Ectodermal cell (in vitro differentiated cells): ENCODE data around the gene SEMA4A.

Source experiments
- H3K27ac ChIP-seq: 2 replicates; pipeline ENCODE4 v1.7.0; 2013; ENCODE audit warnings: mild to moderate bottlenecking, low read depth, low read length; ENCODE audit not compliant: insufficient read depth, poor library complexity, severe bottlenecking
- H3K27me3 ChIP-seq: 2 replicates; pipeline ENCODE4 v1.7.0; 2013; ENCODE audit warnings: mild to moderate bottlenecking, low read length; ENCODE audit not compliant: insufficient read depth, control insufficient read depth, poor library complexity, severe bottlenecking
- H3K36me3 ChIP-seq: one replicate; pipeline ENCODE4 v1.7.0; 2013; ENCODE audit warnings: low read length; ENCODE audit not compliant: control insufficient read depth, insufficient read depth
- H3K4me1 ChIP-seq: one replicate; pipeline ENCODE4 v1.7.0; 2013; ENCODE audit warnings: low read length; ENCODE audit not compliant: control insufficient read depth, insufficient read depth
- H3K4me3 ChIP-seq: 2 replicates; pipeline ENCODE4 v1.7.0; 2013; ENCODE audit warnings: low read depth, low read length, control low read depth; ENCODE audit not compliant: insufficient read depth
- H3K9me3 ChIP-seq: 2 replicates; pipeline ENCODE4 v1.7.0; 2013; ENCODE audit warnings: mild to moderate bottlenecking, low read length, moderate library complexity; ENCODE audit not compliant: control insufficient read depth
- WGBS, 2 experiments: methylation state at CpG; one replicate each; pipeline ENCODE4 v1.1.7; 2013; ENCODE audit warnings: missing lambda C conversion rate in 2 of 2; 5-methylcytosine and 5-hydroxymethylcytosine counted together

Gene SEMA4A

DNA sequence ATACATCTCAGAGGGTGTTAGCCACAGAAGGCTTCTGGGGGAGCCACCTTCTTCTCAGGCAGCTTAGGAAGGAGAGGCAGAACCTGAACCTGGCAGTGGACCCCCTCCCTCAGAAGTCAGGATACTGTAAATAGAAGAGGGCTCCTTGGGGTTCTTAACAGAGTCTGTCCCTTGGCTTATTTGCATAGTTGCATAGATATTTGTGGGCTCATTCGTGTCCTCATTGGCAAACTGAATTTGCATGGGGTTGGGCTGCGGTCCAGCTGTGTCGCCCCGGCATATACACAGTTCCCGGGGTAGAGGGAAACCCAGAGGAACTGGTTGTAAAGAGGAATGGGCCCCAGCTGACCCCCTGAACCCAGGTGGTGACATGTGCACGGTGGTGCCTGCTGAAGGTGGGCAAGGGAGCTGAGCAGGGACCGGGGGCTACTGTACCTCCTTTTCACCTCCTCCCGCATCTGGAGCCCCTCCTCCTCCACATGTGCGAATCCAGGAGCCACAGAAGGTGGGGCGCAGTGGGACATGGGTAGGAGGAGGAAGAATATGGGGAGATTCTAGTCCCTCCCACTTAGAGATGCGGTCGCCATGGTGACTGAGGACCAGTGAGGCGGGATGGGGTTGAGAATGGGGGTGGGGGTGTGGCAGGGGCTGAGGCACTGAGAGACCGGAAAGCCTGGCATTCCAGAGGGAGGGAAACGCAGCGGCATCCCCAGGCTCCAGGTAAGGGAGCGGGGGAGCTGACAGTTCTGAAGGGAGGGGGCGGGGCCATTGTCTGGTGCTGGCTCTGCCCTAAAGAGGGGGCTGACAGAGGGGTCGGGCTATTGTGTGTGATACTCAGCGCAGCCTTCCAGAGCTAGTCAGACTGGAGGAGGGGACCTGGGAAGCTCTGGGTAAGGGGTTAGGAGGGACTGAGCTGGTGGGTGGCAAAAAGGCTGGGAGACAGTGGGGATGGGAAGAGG, 3.7 kb upstream of the SEMA4A start:
- Histone ChIP-seq H3K4me1 (peaks cover 38% of the 10 kb centered on the region), H3K36me3 (no peaks in the 10 kb centered on the region), H3K4me3 (no peak overlapping the region), H3K27me3 (no peaks in the 10 kb centered on the region), H3K27ac (no peak overlapping the region), H3K9me3 (no peaks in the 10 kb centered on the region)
- WGBS, 2 experiments, result 23 to 25% methylated on average over 19 to 20 of the region's 20 CpGs

DNA sequence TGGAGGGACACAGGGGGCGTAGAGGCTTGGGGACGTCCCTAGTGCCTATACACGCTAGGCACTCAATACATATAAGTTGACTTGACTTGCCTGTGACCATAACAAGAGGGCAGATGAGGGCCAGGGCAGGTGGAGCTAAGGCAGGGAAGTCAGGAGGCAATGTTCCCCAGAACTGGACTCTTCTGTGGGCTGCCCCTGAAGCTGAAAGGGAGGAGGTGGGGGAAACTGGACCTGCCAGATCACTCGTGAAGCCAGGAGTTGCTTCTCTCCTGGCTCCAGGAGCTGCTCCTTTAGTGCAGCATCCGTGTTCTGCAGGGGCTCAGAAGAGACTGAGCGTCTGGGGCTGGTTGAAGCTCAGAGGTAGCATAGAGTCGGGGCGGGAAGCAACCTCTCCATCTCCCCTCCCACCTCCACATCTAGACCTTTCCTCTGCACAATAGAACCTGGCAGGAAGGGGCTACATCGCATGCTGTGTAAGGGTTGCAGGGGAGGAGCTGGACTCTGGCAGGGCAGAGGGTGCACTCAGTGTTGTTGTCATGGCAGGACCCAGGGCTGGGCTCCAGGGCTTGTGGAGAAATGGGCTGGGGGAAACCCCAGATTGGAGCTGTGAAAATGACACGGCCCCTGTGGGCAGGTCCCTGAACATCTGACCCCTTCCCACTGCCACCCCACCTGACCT, 2.9 kb upstream of the SEMA4A start:
- no peak overlapping the region for H3K4me3 ChIP-seq
- no peaks in the 10 kb centered on the region for H3K9me3 ChIP-seq
- H3K27ac ChIP-seq, result no peak overlapping the region
- no peaks in the 10 kb centered on the region for H3K27me3 ChIP-seq
- WGBS, 2 experiments, result 28 to 39% methylated on average over 8 to 10 of the region's 10 CpGs
- no peaks in the 10 kb centered on the region for H3K36me3 ChIP-seq
- H3K4me1 ChIP-seq, result peaks cover 38% of the 10 kb centered on the region

DNA sequence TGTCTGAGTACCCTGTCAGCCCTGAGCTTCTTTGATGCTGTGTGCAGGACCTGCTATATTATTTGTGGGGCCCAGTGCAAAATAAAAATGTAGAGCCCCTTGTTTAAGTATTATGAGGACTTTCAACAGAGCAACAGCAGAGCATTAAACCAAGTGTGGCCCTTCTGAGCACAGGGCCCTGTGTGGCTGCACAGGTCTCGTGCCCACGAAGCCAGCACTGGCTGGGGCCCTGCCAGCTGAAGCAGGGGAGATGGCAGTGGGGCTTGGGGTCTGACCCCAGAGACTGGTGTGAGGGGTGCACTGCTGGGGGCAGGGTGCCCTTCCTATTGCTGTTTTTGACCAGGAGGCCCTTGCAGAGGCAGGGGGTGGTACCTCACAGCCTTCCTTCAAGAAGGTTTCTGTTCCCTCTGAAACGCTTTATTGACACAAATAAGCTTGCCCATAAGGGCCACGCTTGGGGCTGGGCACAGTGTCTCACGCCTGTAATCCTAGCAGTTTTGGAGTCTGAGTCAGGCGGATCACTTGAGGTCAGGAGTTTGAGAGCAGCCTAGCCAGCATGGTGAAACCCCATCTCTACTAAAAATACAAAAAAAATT, 2.2 kb upstream of the SEMA4A start:
- WGBS, 2 experiments, result 83% methylated on average over 6 of the region's 6 CpGs
- no peaks in the 10 kb centered on the region for H3K27me3 ChIP-seq
- no peaks in the 10 kb centered on the region for H3K36me3 ChIP-seq
- peaks cover 38% of the 10 kb centered on the region for H3K4me1 ChIP-seq
- H3K9me3 ChIP-seq, result no peaks in the 10 kb centered on the region
- no peak overlapping the region for H3K27ac ChIP-seq
- H3K4me3 ChIP-seq, result no peak overlapping the region

DNA sequence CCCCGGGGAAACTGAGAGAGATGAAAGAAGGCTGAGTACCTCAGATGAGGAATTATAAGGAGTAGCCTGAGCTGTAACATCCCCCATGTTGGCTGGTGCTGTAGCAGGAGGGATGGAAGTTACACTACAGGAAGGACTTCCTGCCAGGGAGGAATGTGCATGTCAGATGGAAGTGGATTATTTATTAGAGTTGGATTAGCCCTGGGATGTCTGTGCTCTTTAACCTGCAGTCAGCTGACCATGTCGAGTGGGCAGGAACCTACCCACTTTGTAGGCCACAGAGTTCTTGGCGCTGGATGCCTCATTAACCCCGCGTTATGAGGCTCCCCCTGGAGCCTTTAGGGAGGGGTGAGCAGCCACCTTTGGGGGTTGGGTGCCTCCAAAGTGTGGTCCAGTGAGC, 757 bp upstream of the SEMA4A start:
- H3K36me3 ChIP-seq, result no peaks in the 10 kb centered on the region
- 91 to 94% methylated on average over 5 of the region's 5 CpGs for WGBS, 2 experiments
- no peaks in the 10 kb centered on the region for H3K27me3 ChIP-seq
- no peak overlapping the region for H3K27ac ChIP-seq
- H3K4me1 ChIP-seq, result peaks cover 26% of the 10 kb centered on the region
- H3K9me3 ChIP-seq, result no peaks in the 10 kb centered on the region
- H3K4me3 ChIP-seq, result no peak overlapping the region

DNA sequence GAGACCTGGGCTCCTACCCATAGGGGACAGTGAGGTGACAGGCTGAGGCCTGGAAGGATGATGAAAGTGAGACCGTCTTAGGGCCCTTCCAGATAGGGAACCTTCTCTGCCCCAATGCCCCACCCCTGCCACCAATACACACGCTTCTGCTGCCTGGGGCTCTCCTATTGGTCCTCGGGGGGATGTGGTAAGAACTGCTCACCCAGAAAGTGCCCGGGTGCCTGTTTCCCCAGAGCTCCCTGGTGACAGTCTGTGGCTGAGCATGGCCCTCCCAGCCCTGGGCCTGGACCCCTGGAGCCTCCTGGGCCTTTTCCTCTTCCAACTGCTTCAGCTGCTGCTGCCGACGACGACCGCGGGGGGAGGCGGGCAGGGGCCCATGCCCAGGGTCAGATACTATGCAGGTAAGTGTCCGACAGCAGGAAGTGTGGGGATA, 948 bp downstream of the SEMA4A start:
- Histone ChIP-seq H3K9me3 (no peaks in the 10 kb centered on the region), H3K36me3 (no peaks in the 10 kb centered on the region), H3K27me3 (no peaks in the 10 kb centered on the region), H3K27ac (no peak overlapping the region), H3K4me3 (no peak overlapping the region), H3K4me1 (peaks cover 21% of the 10 kb centered on the region)
- WGBS, 2 experiments, result 89 to 90% methylated on average over 11 of the region's 11 CpGs

DNA sequence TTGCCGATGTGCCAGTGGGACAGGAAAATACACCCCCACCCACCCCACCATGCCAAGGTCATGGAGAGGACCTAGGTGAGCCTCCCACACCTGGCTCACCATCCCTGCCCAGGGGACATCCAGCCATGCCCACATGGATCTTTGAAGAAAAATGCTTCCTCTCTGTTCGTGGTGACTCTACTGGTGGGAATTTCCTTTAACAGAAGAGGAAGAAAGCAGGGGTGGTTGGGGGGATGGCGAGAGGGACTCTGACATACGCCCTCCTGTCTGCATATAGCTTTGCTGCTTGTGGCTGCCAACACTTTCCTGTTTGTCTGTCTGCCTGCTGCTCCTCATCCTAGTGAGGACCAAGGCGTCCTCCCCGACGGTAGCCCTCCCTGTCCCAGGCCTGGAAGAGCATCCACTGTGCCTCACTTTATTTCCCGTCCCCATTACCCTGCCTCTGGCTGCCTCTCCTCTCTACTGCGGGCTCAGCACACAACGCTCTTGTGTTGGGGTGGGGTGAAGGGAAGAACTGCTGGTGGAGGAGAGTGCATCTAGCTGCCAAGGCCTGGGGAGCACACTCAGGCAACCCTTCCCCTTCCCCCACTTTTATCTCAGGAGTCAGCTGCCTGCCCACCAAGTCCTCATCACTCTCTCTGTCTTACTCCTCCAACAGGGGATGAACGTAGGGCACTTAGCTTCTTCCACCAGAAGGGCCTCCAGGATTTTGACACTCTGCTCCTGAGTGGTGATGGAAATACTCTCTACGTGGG, 2.5 kb downstream of the SEMA4A start:
- WGBS, 2 experiments, result 82 to 89% methylated on average over 12 of the region's 12 CpGs
- Histone ChIP-seq H3K4me1 (peaks cover 13% of the 10 kb centered on the region), H3K9me3 (no peaks in the 10 kb centered on the region)

DNA sequence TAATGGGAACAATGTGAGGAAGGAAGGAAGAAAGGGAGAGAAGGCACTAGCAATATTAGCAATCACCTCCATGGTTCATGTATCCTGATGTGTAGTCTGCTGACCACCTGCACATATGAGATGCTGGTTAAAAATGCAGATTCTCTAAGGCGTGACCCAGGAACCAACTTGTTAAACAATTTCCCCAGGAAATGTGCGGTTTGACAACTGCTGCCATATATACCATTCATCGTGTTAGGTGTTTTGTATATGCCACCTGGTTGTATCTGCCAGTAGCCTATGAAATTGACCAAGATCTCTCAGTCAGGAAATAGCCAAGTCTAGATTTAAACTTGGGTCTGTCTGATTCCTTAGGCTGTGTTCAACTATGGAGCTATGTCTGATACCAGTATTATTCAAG, 4.1 kb downstream of the SEMA4A start:
- 97 to 99% methylated on average over 3 of the region's 3 CpGs for WGBS, 2 experiments
- Histone ChIP-seq H3K4me1 (peaks cover 6% of the 10 kb centered on the region), H3K9me3 (no peaks in the 10 kb centered on the region), H3K36me3 (no peaks in the 10 kb centered on the region), H3K27ac (no peak overlapping the region), H3K4me3 (no peak overlapping the region), H3K27me3 (peaks cover 4% of the 10 kb centered on the region)

More for the DNA sequence above, 2.5 kb downstream of the SEMA4A start:
- Histone ChIP-seq H3K4me3 (no peak overlapping the region), H3K36me3 (no peaks in the 10 kb centered on the region), H3K27me3 (peaks cover 4% of the 10 kb centered on the region), H3K27ac (no peak overlapping the region)

DNA sequence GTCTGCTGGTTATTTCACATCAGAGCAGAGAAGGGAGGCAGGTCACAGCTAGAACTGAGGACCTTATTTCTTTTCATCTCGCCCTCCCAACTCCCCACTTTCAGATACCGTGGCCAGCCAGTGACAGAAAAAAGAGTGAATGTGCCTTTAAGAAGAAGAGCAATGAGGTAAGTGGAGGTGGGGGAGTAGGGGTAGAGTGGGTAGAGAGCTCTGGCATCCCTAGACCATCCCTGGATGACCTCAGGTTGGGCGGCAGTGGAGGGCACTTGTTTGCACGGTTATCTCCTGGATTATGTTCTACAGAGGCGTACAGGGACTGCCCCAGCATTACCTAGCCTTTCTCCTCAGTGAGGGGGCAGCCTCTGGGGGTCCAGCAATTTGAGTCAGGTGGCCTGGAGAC, 4.6 kb downstream of the SEMA4A start:
- Histone ChIP-seq H3K27me3 (peaks cover 4% of the 10 kb centered on the region), H3K27ac (no peak overlapping the region), H3K4me1 (peaks cover 6% of the 10 kb centered on the region), H3K4me3 (no peak overlapping the region), H3K36me3 (no peaks in the 10 kb centered on the region), H3K9me3 (no peaks in the 10 kb centered on the region)
- WGBS, 2 experiments, result 92 to 94% methylated on average over 5 of the region's 5 CpGs

DNA sequence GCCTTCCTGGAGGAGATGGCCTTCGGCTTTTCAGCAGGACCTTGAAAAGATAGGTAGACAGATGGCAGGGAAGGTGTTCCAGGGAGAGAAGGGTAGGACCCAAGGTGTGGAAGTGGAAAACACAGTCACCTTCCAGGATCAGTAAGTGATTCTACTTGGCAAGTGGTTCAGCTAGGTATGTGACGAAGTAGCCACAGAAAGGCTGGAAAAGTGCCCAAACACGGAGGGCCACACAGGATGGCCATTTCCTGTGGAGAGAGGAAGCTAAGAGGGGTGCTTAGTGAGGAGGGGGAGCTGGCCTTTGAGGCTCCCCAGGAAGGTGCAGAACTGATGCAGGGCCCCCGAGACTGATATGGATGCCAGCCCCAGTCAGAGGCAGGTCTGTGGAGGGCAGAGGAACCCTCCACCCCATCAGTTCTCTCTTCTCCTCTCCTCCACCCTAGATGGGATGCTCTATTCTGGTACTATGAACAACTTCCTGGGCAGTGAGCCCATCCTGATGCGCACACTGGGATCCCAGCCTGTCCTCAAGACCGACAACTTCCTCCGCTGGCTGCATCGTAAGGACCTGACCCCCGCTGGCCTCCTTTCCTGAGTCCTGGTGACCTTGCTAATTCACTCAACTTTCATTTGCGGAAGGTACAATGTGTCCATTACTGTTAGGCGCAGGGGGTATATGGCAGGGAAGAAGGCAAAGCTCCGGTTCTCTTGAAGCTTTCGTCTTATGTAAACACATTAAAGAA, 6.8 kb downstream of the SEMA4A start:
- Histone ChIP-seq H3K27ac (no peak overlapping the region), H3K9me3 (no peaks in the 10 kb centered on the region), H3K4me1 (peaks cover 6% of the 10 kb centered on the region), H3K36me3 (no peaks in the 10 kb centered on the region), H3K27me3 (peaks cover 4% of the 10 kb centered on the region), H3K4me3 (peak overlapping the region; percentile 36)
- 74 to 79% methylated on average over 13 of the region's 13 CpGs for WGBS, 2 experiments
